ENCODE data around the gene RNU7-1.

- TF ChIP-seq CTCF (IDR thresholded peaks at IDR 0.05; ENCODE audit: insufficient read depth, low read length, poor library complexity, severe bottlenecking): no peak
- no peak for TF ChIP-seq EZH2phosphoT487 (conservative IDR thresholded peaks at IDR 0.05; ENCODE audit: low read length)
These were observed 31.8 kb downstream of the RNU7-1 start for GRCh38 chr12:6975297-6976032.
